HFF-Myc (cell line): Measurements from ENCODE around the gene HLA-DQA1.
"Not testable (repeated sequence)": the region's sequence is repeated elsewhere in the genome, so short reads cannot be mapped to it uniquely, and the experiment has no call there.

Source experiments
- DNase-seq: peaks from one replicate; pipeline ENCODE4 v3.0.0-alpha.2; 2011; ENCODE audit warnings: low read depth; ENCODE audit errors: extremely low read depth
- H3K4me3 ChIP-seq: replicated peaks from 2 replicates; pipeline ENCODE4 v1.5.1; 2011; ENCODE audit warnings: low read depth, mild to moderate bottlenecking, control low read depth, low read length
- TF ChIP-seq, protein P1 (sequence below): IDR thresholded peaks from 2 replicates; pipeline ENCODE4 v1.5.1; 2012; ENCODE audit warnings: mild to moderate bottlenecking, low read depth, low read length, control low read depth; ENCODE audit errors: missing control alignments

The HLA-DQA1 gene

DNA sequence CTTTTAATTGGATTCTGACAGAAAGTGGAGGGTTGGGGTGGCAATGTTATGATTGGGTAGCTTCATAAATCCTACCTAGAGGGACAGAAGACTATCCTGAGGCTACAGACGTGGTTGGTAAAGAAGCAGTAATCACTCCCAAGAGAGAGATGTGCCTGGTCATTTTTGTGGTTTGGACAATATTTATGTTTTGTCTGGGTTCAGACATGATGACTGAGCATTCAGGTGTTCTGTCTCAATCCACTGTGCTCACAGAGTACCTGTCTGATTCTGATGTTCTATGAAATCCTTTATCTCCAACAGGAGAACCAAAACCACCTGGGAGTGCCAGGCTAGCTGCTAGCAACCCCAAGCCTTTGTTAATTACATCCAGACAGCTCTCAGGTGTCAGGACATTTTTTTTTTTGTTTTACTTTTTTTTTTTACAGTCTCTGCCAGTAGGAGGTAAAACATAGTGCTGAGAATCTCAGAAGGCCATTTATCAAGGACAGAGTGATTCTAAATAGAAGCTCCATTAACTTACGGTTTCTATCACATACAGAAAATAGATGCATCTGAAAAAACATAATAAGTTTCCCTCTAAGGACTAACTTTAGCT lies 1.6 kb upstream of the HLA-DQA1 start:
- TF ChIP-seq, protein P1, sequence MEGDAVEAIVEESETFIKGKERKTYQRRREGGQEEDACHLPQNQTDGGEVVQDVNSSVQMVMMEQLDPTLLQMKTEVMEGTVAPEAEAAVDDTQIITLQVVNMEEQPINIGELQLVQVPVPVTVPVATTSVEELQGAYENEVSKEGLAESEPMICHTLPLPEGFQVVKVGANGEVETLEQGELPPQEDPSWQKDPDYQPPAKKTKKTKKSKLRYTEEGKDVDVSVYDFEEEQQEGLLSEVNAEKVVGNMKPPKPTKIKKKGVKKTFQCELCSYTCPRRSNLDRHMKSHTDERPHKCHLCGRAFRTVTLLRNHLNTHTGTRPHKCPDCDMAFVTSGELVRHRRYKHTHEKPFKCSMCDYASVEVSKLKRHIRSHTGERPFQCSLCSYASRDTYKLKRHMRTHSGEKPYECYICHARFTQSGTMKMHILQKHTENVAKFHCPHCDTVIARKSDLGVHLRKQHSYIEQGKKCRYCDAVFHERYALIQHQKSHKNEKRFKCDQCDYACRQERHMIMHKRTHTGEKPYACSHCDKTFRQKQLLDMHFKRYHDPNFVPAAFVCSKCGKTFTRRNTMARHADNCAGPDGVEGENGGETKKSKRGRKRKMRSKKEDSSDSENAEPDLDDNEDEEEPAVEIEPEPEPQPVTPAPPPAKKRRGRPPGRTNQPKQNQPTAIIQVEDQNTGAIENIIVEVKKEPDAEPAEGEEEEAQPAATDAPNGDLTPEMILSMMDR: no peak
- DNase-seq: no peak
- no peak overlapping the region for H3K4me3 ChIP-seq

DNA sequence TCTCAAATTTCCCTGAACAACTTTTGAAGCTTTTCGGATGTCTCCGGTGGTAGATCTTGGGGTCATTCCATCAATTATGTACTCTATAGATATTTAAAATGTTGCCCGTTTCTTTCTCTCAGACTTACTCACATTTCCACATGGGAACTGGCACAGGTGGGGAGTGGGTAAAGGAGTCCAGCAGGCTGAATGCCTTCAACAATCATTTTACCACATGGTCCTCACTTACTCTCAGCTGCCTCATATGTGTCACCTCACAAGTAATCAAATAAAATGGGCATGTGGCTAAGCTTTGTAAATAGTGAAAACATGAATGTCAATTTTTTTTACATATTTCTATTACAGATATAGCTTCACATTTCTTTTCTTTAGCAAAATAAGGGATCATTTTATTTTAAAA lies 677 bp downstream of the HLA-DQA1 start:
- TF ChIP-seq, protein P1: no peak
- no peak for DNase-seq
- no peak overlapping the region for H3K4me3 ChIP-seq

DNA sequence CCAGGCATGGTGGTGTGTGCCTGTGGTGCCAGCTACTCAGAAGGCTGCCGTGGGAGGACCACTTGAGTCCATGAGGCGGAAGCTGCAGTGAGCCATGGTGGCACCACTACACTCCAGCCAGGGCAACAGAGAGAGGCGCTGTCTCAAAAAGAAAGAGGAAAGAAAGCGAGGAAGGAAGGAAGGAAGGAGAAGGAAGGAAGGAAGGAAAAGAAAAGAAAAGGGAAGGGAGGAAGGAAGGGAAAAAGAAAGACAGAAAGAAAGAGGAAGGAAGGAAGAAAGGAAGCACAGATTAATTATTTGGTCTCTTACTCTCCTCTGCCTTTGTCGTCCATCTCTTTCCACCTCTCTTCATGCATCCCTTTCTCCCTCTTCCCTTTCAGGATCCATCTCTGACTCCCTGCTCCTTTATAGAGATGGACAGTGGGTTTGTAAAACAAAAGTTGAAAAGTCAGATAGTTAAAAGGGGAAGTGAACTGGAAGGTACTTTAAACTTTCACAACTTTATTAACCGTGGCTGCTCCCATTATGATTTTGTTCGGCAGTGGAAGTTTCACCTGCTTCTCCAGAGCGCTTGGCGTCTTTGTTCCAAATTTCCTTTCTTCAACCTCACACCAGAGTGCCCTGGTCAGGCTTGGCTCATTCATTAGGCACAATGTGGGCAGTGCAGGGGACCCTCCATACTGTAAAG lies 1.5 kb downstream of the HLA-DQA1 start:
- H3K4me3 ChIP-seq: no peak overlapping the region
- DNase-seq: no peak
- TF ChIP-seq, protein P1: no peak

DNA sequence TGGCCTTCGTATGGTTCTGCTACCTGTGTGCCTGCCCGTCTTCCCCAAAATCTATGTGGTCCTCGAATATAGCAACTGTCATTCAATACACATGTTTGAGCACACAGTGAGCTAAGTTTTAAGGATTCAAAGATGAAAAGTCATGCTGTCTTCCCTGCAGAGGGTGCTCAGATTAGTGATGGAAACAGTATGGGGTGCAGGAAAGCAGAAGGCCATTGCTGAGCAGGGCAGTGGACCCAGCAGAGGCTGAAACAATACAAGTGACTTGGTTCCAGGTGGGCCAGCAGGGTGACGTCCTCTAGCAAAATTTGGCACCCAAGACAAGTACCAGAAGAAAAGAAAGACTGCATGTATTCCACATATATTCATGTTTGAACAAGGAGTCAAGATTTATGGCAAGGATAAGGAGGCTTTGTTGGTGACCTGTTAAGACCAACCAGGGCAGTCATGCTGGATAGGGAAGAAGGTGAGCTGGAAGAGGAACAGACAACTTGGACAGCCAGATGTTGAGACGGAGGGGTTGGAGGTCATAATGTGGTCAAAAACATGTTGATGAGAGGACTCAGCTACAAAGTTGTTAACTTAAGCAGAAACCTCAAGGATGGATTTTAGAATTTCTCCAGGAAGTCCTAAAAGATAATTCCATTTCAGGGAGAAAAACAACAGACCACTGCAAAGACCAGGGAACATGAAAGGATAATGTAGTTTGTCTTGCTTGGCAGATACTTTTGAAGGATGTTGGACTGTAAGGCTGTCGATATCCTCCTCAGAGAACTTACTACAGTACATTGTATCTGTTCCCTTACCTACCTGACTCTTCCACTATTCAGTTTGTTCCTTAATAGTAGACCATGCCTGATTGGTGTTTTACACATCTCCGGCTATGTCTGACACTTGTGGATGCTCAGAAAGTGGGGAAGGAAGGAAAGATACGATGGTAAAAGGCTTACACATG lies 2.5 kb downstream of the HLA-DQA1 start:
- DNase-seq: no peak
- no peak overlapping the region for H3K4me3 ChIP-seq
- TF ChIP-seq, protein P1: no peak

DNA sequence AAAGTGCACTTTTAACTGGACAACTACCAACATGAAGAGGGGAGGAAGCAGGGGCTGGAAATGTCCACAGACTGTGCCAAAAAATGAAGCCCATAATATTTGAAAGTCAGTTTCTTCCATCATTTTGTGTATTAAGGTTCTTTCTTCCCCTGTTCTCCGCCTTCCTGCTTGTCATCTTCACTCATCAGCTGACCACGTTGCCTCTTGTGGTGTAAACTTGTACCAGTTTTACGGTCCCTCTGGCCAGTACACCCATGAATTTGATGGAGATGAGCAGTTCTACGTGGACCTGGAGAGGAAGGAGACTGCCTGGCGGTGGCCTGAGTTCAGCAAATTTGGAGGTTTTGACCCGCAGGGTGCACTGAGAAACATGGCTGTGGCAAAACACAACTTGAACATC lies 3.9 kb downstream of the HLA-DQA1 start:
- TF ChIP-seq, protein P1: no peak
- DNase-seq: no peak
- no peak overlapping the region for H3K4me3 ChIP-seq

DNA sequence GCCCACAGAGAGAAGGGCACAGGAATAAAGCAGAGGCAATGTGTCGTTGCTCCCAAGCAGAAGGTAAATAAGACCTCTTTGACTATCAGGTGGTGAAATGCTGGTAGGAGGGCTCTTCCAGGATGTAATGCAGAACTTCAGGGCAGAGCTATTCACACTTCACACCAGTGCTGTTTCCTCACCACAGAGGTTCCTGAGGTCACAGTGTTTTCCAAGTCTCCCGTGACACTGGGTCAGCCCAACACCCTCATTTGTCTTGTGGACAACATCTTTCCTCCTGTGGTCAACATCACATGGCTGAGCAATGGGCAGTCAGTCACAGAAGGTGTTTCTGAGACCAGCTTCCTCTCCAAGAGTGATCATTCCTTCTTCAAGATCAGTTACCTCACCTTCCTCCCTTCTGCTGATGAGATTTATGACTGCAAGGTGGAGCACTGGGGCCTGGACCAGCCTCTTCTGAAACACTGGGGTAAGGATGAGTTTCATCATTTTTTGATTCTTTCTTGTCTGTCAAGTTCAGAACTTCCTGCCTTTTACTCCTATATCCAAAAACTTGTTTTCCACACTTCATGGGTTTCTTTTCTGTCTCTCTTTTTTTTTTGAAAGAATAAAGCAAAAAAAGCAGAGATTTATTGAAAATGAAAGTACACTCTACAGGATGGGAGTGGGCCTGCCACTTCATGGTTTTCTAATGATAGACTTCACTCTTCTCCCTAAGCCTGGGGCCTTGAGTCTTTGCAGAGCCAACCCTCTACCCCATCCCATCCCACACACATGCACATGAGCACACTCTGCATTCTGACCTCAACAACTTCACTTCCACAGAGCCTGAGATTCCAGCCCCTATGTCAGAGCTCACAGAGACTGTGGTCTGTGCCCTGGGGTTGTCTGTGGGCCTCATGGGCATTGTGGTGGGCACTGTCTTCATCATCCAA lies 4.8 kb downstream of the HLA-DQA1 start:
- not testable (repeated sequence) for DNase-seq, H3K4me3 ChIP-seq
